Measurements from ENCODE around the gene GDPD5.

The GDPD5 gene

DNA sequence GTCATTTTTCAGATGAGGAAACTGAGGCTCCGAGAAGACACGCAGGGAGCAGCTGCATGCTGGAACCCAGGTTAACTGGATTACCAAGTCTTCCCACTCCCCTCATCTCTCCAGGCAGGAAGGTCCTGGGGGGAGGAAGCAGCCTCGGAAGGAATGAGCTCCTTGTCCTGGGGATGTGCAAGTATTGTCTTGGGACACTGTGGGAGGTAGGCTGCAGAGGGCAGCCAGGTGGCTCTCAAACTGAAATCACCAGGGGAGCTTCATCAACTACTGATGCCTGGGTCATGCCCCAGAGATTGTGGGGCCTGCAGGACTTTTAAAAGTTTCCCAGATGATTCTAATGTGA is 7.6 kb downstream of the GDPD5 start:
- in situ Hi-C loops (cut with HindIII; ENCODE audit: low sequenced_read_pairs), result no loop called here

DNA sequence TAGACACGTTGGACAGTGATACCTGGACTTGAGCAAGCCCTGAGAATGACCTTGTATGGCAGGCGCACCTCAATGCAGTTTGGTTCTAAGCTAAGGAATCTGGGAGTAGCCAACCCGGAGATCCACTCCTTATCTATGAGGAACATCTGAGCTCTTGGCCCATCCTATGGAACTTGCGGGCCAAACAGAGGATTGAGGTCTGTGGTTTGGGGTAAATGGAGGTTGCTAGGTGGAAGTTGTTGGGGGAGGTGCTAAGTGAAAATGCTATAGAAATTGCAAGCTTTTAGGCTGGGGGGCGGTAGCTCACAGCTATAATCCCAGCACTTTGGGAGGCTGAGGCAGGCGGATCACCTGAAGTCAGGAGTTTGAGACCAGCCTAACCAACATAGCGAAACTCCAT is 8.9 kb downstream of the GDPD5 start:
- in situ Hi-C loops (cut with HindIII; ENCODE audit: low sequenced_read_pairs), result no loop called here

DNA sequence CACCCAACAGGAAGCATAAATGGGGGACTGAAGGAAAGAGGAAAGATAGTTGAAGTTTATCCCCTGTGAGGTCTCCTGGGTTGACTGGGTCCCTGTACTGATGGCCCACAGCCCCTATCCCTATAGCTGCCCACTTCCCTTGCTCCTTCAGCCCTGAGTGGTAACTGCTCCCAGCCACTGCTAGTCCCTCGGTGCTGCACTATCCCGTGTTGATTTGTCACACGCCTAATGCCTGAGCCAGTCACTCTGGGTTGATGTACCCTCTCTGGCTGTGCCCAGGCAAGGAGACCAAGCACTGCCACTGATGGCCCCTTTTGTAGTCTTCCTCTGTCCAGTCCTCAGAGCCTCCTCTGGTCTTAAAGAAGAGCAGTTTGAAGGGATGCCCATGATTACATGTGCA is 9.6 kb downstream of the GDPD5 start:
- in situ Hi-C loops (cut with HindIII; ENCODE audit: low sequenced_read_pairs), result no loop called here

DNA sequence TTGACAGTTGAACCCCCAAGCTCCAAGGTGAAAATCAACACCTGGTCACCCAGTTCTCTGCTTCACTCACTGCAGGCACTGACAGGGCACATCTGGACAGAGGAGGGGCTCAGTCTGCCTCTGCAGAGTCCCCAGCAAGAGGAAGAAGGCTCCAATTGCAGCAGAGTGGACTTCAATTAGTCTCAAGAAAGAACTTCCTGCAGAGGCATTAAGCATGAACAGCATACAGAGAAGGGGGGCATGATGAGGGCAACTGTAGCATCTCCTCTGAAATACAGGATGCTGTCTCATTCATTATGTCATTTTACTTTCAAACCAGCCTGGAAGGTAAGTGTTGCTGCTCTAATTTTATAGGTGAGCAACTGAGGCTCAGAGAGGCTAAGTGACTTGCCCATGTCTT is 11.1 kb downstream of the GDPD5 start:
- in situ Hi-C loops (cut with HindIII; ENCODE audit: low sequenced_read_pairs), result no loop called here

DNA sequence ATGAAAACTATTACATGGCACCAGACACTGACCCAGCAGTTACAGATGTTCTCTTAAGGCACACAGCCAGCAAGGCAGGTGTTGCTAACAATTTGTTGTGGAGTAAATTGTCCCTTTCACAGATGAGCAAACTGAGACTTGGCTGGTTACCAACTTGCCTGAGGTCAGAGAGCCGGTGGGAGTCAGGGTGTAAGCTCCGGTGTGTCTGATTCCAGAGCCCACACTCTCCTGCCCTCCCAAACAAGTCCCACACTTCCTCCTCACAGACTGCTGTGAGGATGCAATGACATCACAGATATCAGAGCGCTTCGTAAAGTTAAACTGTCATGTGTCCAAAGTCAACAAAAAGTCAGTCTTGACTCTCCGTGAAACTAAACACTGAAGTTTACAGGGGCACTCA is 12.5 kb downstream of the GDPD5 start:
- in situ Hi-C loops (cut with HindIII; ENCODE audit: low sequenced_read_pairs), result no loop called here

DNA sequence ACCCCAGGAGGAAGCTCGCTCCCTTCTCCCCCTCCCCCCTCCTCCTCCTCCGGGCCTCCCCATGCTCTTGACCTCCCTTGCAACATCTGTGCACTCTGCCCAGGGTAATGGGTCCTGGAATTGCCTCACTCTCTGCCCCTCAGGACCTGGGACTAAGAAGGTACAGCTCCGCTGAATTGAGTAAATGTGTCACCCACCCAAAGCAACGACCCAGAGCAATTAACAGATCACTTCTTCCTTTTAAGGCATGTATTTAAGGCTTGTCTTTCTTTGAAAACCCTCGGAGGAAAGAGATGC is 15.1 kb downstream of the GDPD5 start:
- in situ Hi-C loops (cut with HindIII; ENCODE audit: low sequenced_read_pairs), result no loop called here

DNA sequence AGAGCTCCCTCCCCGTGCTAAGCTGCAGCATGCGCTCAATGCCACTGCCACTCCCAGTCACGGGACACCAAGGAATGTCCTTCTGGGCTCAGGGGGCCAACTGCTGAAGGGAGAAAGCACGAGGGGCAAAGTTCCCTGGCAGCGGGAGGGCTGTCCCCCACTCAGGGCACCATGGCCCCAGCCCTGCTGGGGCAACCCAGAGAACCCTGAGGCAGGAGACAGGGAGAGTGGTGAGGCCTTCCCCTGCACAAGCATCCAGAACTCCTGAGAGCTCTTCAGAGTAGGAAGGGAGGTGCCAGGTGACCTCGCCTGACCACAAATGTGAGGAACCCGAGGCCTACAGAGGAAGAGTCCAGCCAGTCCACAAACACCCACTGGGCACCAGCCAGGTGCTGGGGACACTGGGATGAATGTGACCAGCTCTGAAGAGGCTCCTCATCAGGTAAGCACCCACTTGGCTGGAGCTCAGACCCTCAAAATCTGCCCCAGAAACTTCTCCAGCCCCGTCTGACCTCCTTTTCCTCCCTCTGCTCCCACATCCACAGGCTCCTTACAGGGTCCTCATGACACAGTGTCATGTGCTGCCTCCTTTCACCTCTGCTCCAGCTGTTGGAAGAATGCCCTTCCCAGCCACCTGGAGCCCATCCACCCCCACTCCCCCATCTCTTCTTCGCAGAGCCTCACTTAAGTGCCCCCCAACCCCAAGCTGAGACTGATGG is 15.6 kb downstream of the GDPD5 start:
- in situ Hi-C loops (cut with HindIII; ENCODE audit: low sequenced_read_pairs), result no loop called here

GRCh38 chr11:75509020-75509720 is 16.6 kb downstream of the GDPD5 start:
- in situ Hi-C loops (cut with HindIII; ENCODE audit: low sequenced_read_pairs), result no loop called here

GRCh38 chr11:75508051-75508561 is 17.6 kb downstream of the GDPD5 start:
- in situ Hi-C loops (cut with HindIII; ENCODE audit: low sequenced_read_pairs), result no loop called here

GRCh38 chr11:75507571-75507970 is 18.2 kb downstream of the GDPD5 start:
- in situ Hi-C loops (cut with HindIII; ENCODE audit: low sequenced_read_pairs), result no loop called here

- in situ Hi-C loops (cut with HindIII; ENCODE audit: low sequenced_read_pairs), result no loop called here
Observed at GRCh38 chr11:75506827-75507226, 18.9 kb downstream of the GDPD5 start.

DNA sequence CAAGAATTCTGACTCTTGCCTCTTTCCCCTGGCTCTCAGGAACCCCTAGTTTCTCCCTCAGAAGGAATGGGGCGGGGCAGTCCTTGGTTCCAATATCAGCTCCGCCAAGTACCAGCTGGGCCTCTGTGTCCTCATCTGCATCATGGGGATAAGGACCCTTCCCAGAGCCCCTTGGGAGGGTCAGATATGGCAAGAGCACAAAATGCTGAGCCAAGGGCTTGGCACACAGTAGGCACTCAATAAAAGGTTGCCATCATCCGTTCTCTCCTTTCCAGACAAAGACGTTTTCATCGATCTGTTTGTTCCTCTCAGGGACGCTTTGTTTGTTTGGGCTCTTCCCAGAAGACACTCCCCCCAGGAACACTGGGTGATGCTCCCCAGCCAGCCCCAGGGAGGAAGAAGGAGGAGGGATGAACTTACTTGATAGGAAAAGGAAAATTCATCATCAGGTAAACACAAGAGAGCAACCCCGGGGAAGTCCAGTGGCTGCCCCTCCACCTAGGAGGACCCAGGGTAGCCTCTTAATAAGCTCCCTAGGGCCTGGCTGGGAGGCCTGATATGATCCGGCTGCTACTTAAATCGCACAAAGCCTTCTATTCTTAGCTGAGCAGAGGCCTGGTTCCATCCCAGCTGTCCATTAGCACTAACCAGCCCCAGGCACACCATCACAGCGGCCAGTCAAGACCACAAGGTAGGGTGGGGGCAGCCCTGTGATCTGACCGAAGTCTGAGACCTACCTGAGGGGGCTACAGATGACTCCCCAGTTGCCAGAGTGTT is 19.6 kb downstream of the GDPD5 start:
- in situ Hi-C loops (cut with HindIII; ENCODE audit: low sequenced_read_pairs), result no loop called here

DNA sequence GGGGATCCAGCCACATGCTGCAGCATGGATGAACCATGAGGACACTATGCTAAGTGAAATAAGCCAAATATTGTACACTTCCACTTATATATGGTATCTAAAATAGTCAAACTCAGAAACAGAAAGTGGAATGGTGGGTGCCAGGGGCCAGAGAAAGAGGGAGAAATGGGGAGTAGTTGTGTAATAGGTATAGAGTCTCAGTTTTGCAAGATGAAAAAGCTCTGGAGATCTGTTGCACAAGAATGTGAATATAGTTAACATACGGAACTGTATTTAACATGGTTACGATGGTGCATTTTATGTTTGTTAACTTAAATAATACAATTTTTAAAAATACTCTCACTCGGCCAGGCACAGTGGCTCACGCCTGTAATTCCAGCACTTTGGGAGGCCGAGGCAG is 21.2 kb downstream of the GDPD5 start:
- in situ Hi-C loops (cut with HindIII; ENCODE audit: low sequenced_read_pairs), result no loop called here

GRCh38 chr11:75503531-75504099 is 22.1 kb downstream of the GDPD5 start:
- in situ Hi-C loops (cut with HindIII; ENCODE audit: low sequenced_read_pairs), result no loop called here

GRCh38 chr11:75502138-75502537 is 23.6 kb downstream of the GDPD5 start:
- in situ Hi-C loops (cut with HindIII; ENCODE audit: low sequenced_read_pairs), result no loop called here

GRCh38 chr11:75500742-75501141 is 25.0 kb downstream of the GDPD5 start:
- in situ Hi-C loops (cut with HindIII; ENCODE audit: low sequenced_read_pairs), result no loop called here

DNA sequence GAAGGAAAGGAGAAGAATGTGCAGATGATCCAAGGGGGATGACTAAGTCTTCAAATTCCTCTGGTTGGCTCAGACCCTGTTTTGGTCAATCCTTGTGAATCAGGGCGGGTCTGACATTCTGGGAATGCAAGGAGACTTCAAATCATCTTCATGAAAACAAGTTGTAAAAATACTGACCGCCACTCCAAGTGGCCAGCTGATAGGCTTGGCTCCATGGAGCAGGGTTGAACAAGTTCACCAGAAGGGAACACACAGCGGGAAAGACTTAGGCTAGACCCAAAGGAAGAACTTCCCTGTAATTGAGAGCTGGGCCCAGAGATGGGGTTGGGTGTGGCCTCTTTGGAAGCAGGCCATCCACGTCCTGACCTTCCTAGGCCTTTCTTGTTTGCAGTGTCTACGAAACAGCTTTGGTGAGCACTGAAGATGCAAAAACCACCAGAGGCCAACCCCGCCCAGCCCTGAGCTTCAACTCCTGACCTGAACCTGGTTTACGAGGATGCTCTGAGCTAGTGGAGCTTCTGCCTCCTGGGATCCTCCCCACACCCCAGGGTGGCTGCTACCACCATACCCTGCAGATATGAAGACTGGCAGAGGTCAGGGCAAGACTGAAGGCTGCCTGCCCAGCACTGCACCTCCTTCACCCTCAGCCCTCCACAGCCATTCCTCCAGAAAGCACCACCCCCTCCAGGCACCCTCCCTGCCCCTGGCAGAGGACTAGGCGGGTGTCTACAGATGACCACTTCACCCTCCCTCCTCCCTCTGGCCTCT is 26.1 kb downstream of the GDPD5 start:
- in situ Hi-C loops (cut with HindIII; ENCODE audit: low sequenced_read_pairs), result no loop called here

GRCh38 chr11:75498556-75499255 is 27.0 kb downstream of the GDPD5 start:
- in situ Hi-C loops (cut with HindIII; ENCODE audit: low sequenced_read_pairs), result no loop called here

DNA sequence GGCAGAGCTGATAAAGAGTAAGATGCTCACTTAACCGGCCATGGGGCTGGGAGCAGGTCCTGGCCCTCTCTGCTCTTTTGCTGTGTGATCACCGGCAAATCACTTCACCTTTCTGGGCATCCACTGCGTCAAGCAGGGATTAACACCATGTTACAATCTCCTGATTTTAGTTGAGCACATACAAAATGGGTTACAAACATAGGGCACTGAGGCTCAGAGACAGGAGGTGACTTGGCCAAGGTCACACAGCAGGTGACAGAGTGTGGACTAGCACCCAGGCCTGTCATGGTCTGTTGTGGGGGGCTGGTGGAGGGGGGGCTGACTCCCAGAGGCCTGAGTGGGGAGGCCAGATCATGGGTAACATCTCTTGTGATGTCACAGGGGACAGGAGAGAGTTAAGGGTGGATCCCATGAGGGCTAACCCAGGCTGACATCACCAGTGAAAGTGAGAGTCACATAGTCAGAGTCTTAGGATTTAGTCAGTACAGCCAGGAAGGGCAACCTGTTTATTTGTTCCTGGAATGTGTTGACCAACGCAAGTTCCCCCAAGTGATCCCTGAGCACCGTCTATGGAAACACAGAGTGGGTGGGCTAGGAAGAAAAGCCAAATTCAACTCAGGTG is 27.8 kb downstream of the GDPD5 start:
- in situ Hi-C loops (cut with HindIII; ENCODE audit: low sequenced_read_pairs), result no loop called here

DNA sequence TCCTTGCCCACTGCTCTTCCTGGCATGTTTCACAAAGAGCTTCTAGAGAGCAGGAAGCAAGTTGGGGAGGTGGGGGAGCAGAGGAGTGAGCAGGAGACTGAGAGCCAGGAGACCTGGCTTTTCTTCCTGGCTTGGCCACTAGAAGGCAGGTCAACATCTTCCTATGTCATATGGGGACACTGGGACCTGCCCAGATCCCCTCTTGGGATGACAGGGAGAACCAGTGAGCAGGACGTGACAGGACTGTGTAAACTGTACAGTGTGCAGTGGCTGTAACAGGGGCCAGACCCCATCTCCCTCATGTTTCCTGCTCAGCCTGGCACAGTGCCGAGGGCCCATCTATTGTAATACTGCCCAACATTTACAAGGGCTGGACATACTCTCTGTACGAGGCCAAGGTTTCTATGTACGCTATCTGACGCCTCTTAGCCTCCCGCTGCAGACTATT is 29.4 kb downstream of the GDPD5 start:
- in situ Hi-C loops (cut with HindIII; ENCODE audit: low sequenced_read_pairs), result no loop called here
